NT2/D1 (cell line): Measurements from ENCODE around the gene UBE3C.

Source experiments
- DNase-seq: peaks from one replicate; pipeline ENCODE4 v3.0.0-alpha.2; 2011; ENCODE audit warnings: low read depth, low spot score
- H3K27me3 ChIP-seq: 2 replicates; pipeline ENCODE4 v1.6.0; 2011; ENCODE audit warnings: mild to moderate bottlenecking; ENCODE audit not compliant: insufficient read length, insufficient read depth
- H3K36me3 ChIP-seq: 2 replicates; pipeline ENCODE4 v1.6.1; 2011; ENCODE audit warnings: mild to moderate bottlenecking, low read length, mixed read lengths; ENCODE audit not compliant: insufficient read depth, insufficient read length
- H3K4me1 ChIP-seq: 2 replicates; pipeline ENCODE4 v1.5.1; 2011; ENCODE audit not compliant: insufficient read depth, insufficient read length
- H3K4me3 ChIP-seq: 2 replicates; pipeline ENCODE4 v1.5.1; 2011; ENCODE audit warnings: low read depth; ENCODE audit not compliant: insufficient read length
- H3K9ac ChIP-seq: 2 replicates; pipeline ENCODE4 v1.6.0; 2011; ENCODE audit warnings: low read depth; ENCODE audit not compliant: insufficient read length
- H3K9me3 ChIP-seq: 2 replicates; pipeline ENCODE4 v1.5.1; 2011; ENCODE audit warnings: mild to moderate bottlenecking, low read length; ENCODE audit not compliant: insufficient read depth
- SUZ12 ChIP-seq: IDR thresholded peaks from 2 replicates; pipeline ENCODE4 v1.6.1; 2011; ENCODE audit not compliant: insufficient read length, insufficient read depth; ENCODE audit errors: extremely low read depth
- YY1 ChIP-seq: IDR thresholded peaks from 2 replicates; pipeline ENCODE4 v1.6.1; 2011; ENCODE audit not compliant: insufficient read length, insufficient read depth
- ZNF274 ChIP-seq: IDR thresholded peaks from 2 replicates; pipeline ENCODE4 v1.6.1; 2011; ENCODE audit warnings: mild to moderate bottlenecking, low read depth, low read length

The UBE3C gene

GRCh38 chr7:157133304-157133703, 5.4 kb upstream of the UBE3C start:
- no peak for DNase-seq
- H3K4me1 ChIP-seq: no peaks in the 10 kb centered on the region
- no peak overlapping the region for H3K9ac ChIP-seq
- no peaks in the 10 kb centered on the region for H3K36me3 ChIP-seq
- TF ChIP-seq SUZ12: no peak
- TF ChIP-seq YY1: no peak
- TF ChIP-seq ZNF274: no peak
- no peaks in the 10 kb centered on the region for H3K9me3 ChIP-seq
- H3K27me3 ChIP-seq: no peaks in the 10 kb centered on the region
- H3K4me3 ChIP-seq: no peak overlapping the region

DNA sequence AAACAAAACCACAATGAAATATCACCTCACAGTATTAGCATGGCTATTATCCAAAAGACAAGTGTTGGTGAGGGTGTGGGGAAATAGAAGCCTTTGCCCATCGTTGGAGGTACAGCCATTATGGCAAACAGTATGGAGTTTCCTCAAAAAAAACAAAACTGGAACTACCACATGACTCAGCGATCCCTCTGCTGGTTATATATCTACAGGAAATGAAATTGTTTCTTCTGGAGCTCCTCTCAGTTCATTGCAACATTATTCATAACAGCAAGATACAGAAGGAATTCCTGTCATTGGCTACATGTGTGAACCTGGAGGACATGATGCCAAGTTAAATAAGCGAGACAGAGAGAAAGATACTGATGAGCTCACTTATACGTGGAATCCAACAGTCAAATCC, 2.4 kb upstream of the UBE3C start:
- no peak overlapping the region for H3K4me3 ChIP-seq
- no peaks in the 10 kb centered on the region for H3K9me3 ChIP-seq
- peaks cover 14% of the 10 kb centered on the region for H3K36me3 ChIP-seq
- TF ChIP-seq YY1 (no peak), SUZ12 (no peak), ZNF274 (no peak)
- DNase-seq: no peak
- H3K9ac ChIP-seq: no peak overlapping the region
- H3K4me1 ChIP-seq: peaks cover 9% of the 10 kb centered on the region
- no peaks in the 10 kb centered on the region for H3K27me3 ChIP-seq

- Histone ChIP-seq H3K4me1 (peaks cover 12% of the 10 kb centered on the region), H3K9me3 (no peaks in the 10 kb centered on the region), H3K9ac (peak overlapping the region; percentile 67), H3K4me3 (peak overlapping the region; percentile 60), H3K27me3 (no peaks in the 10 kb centered on the region), H3K36me3 (peaks cover 23% of the 10 kb centered on the region)
- TF ChIP-seq YY1 (no peak), SUZ12 (no peak), ZNF274 (no peak)
- no peak for DNase-seq
These were observed 664 bp upstream of the UBE3C start for GRCh38 chr7:157138101-157138423.

- no peaks in the 10 kb centered on the region for H3K9me3 ChIP-seq
- H3K27me3 ChIP-seq: no peaks in the 10 kb centered on the region
- peak overlapping the region; percentile 88 for H3K4me3 ChIP-seq
- TF ChIP-seq YY1: no peak
- no peak for TF ChIP-seq SUZ12
- no peak for TF ChIP-seq ZNF274
- H3K4me1 ChIP-seq: peaks cover 12% of the 10 kb centered on the region
- DNase-seq: peak; percentile 18
- peaks cover 34% of the 10 kb centered on the region for H3K36me3 ChIP-seq
- peak overlapping the region; percentile 85 for H3K9ac ChIP-seq
These were observed 534 bp downstream of the UBE3C start for GRCh38 chr7:157139111-157139809.

- Histone ChIP-seq H3K9me3 (no peaks in the 10 kb centered on the region), H3K36me3 (peaks cover 39% of the 10 kb centered on the region), H3K27me3 (no peaks in the 10 kb centered on the region), H3K4me3 (peak overlapping the region; percentile 88), H3K9ac (peak overlapping the region; percentile 85), H3K4me1 (peaks cover 12% of the 10 kb centered on the region)
- DNase-seq: no peak
- TF ChIP-seq YY1 (no peak), ZNF274 (no peak), SUZ12 (no peak)
These were observed 1.2 kb downstream of the UBE3C start for GRCh38 chr7:157139810-157140510.

DNA sequence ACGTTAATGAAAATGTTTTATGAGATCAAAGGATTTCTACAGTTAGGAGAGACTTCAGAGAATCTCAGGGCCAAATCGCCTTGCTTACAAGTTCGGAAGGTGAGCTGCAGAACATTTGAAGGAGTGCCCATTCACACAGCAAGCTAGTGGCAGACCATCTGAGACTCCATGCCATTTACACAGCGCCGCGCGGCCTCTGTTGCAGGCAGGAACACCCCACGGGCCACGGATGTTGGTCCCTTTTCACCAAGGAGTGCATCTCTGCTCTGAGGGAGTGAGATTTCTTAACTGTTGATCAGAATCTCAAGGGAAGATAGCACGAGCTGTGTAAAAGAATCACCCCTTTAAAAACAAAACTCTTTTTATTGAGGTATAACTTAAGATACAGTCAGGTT, 1.8 kb downstream of the UBE3C start:
- no peak for TF ChIP-seq SUZ12
- TF ChIP-seq YY1: no peak
- no peak for TF ChIP-seq ZNF274
- Histone ChIP-seq H3K36me3 (peaks cover 42% of the 10 kb centered on the region), H3K4me3 (peak overlapping the region; percentile 88), H3K9me3 (no peaks in the 10 kb centered on the region), H3K4me1 (peaks cover 12% of the 10 kb centered on the region), H3K9ac (peak overlapping the region; percentile 78), H3K27me3 (no peaks in the 10 kb centered on the region)
- no peak for DNase-seq

DNA sequence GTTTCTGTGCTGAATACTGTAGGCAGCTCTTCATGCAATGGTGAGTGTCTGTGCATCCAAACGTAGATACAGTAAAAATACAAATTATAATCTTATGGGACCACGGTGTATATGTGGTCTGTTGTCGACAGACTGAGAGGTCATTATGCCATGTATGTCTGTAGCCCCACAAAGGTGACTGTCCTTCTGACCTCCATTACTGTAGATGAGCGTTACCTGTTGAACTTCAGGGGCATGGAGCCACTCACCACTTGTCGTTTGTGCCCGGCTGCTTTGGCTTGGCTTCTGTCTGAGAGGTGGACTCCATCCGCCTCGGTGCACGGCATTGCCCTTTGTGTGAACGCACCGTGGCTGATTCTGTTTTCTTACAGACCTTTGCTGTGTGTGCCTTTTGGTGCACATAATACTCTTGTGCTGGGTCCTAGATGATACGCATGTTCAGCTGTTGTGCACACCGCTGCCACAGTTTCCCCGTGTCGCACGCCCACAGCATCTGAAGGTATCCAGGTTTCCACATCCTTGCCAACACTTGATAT, 2.9 kb downstream of the UBE3C start:
- no peak for TF ChIP-seq SUZ12
- no peak for TF ChIP-seq ZNF274
- no peak for TF ChIP-seq YY1
- H3K27me3 ChIP-seq: no peaks in the 10 kb centered on the region
- peak overlapping the region; percentile 1 for H3K9ac ChIP-seq
- H3K36me3 ChIP-seq: peaks cover 46% of the 10 kb centered on the region
- no peaks in the 10 kb centered on the region for H3K9me3 ChIP-seq
- H3K4me1 ChIP-seq: peaks cover 12% of the 10 kb centered on the region
- no peak for DNase-seq
- H3K4me3 ChIP-seq: no peak overlapping the region
